HepG2 (cell line): Measurements from ENCODE around the gene TTBK1. TPM values are rescaled to one million over a fixed set of nuclear protein-coding genes. Genes with fewer than 3 reads are reported as not detected.

Experiments used
- CAMTA2 ChIP-seq: sonication (generic); formaldehyde crosslinking; IDR thresholded peaks from 2 replicates; pipeline ENCODE4 v1.4.0; 2020; ENCODE audit warnings: mild to moderate bottlenecking, missing genetic modification reagents, borderline replicate concordance
- FOXJ3 ChIP-seq: sonication (generic); formaldehyde crosslinking; IDR thresholded peaks from 2 replicates; pipeline ENCODE4 v1.4.0; 2020; ENCODE audit warnings: missing genetic modification reagents, mild to moderate bottlenecking, borderline replicate concordance
- GMEB1 ChIP-seq: sonication (generic); formaldehyde crosslinking; IDR thresholded peaks from 2 replicates; pipeline ENCODE4 v1.5.1; 2020; ENCODE audit warnings: missing genetic modification reagents, mild to moderate bottlenecking, borderline replicate concordance
- KDM3A ChIP-seq: IDR thresholded peaks from 2 replicates; pipeline ENCODE4 v1.6.1; 2018; ENCODE audit warnings: low read depth, missing compliant biosample characterization
- PHF21A ChIP-seq: sonication (generic); formaldehyde crosslinking; IDR thresholded peaks from 2 replicates; pipeline ENCODE4 v1.5.0; 2020; ENCODE audit warnings: mild to moderate bottlenecking, missing genetic modification reagents
- SMAD3 ChIP-seq: sonication (generic); formaldehyde crosslinking; IDR thresholded peaks from 2 replicates; pipeline ENCODE4 v1.4.0; 2020; ENCODE audit warnings: missing genetic modification reagents
- TCF7 ChIP-seq: sonication (generic); IDR thresholded peaks from 2 replicates; pipeline ENCODE4 v1.6.1; 2016; ENCODE audit warnings: antibody characterized with exemption, low read depth
- ZFP90 ChIP-seq: sonication (generic); formaldehyde crosslinking; IDR thresholded peaks from 2 replicates; pipeline ENCODE4 v1.8.0; 2022; ENCODE audit warnings: missing genetic modification reagents, mild to moderate bottlenecking, inconsistent platforms, borderline replicate concordance
- ZNF232 ChIP-seq: sonication (generic); formaldehyde crosslinking; IDR thresholded peaks from 2 replicates; pipeline ENCODE4 v1.4.0; 2020; ENCODE audit warnings: missing genetic modification reagents, borderline replicate concordance
- ZNF33A ChIP-seq: sonication (generic); formaldehyde crosslinking; IDR thresholded peaks from 2 replicates; pipeline ENCODE4 v1.5.1; 2020; ENCODE audit warnings: missing genetic modification reagents, mild to moderate bottlenecking, moderate library complexity, borderline replicate concordance
- ZNF503 ChIP-seq: sonication (generic); formaldehyde crosslinking; IDR thresholded peaks from 2 replicates; pipeline ENCODE4 v1.4.0; 2020; ENCODE audit warnings: missing genetic modification reagents
- ZNF550 ChIP-seq: sonication (generic); formaldehyde crosslinking; IDR thresholded peaks from 2 replicates; pipeline ENCODE4 v1.4.0; 2020; ENCODE audit warnings: mild to moderate bottlenecking, missing genetic modification reagents, borderline replicate concordance
- ZNF576 ChIP-seq: sonication (generic); formaldehyde crosslinking; IDR thresholded peaks from 2 replicates; pipeline ENCODE4 v1.4.0; 2020; ENCODE audit warnings: mild to moderate bottlenecking, missing genetic modification reagents
- ZNF724P ChIP-seq: sonication (generic); formaldehyde crosslinking; IDR thresholded peaks from 2 replicates; pipeline ENCODE4 v1.8.0; 2022; ENCODE audit warnings: missing genetic modification reagents, borderline replicate concordance
- ZNF749 ChIP-seq: sonication (generic); formaldehyde crosslinking; IDR thresholded peaks from 2 replicates; pipeline ENCODE4 v1.8.0; 2022; ENCODE audit warnings: mild to moderate bottlenecking, missing genetic modification reagents, moderate library complexity, borderline replicate concordance
- polyA plus RNA-seq, 8 experiments: library from polyadenylated mRNA; depleted of rRNA in 3 of 8; stranded (reverse) in 7 of 8; unstranded in 1 of 8; fragments of >200 nt; fragmentation: Illumina TruSeq in 4 of 8; extraction: Trizol in 4 of 8; gene quantifications; 2 replicates each; pipeline versions ENCODE4 v1.2.1 to v1.2.3, GENCODE V29; 2011 to 2016; ENCODE audit warnings: low read depth in 4 of 8, missing spikeins in 1 of 8, mixed read lengths in 1 of 8; ENCODE audit not compliant: insufficient read depth in 1 of 8
- total RNA-seq, 5 experiments: library from RNA; depleted of rRNA; stranded (reverse); fragments of >200 nt; fragmentation: Illumina TruSeq; extraction: Trizol; gene quantifications; 2 replicates each; pipeline ENCODE4 v1.2.3, GENCODE V29; 2016; ENCODE audit warnings: low read depth in 1 of 5
- TF ChIP-seq, protein P1 (sequence below): sonication (generic); formaldehyde crosslinking; IDR thresholded peaks from 2 replicates; pipeline ENCODE4 v1.5.0; 2020; ENCODE audit warnings: mild to moderate bottlenecking, missing genetic modification reagents, borderline replicate concordance
- TF ChIP-seq, protein P2 (sequence below): IDR thresholded peaks from 2 replicates; pipeline ENCODE4 v1.6.1; 2016; ENCODE audit warnings: missing compliant biosample characterization, missing genetic modification reagents, borderline replicate concordance

The TTBK1 gene
- total and polyA plus RNA-seq, 2 of the 13 experiments (the other 11 are each of a cell fraction or from before 2014, with no cell fraction given), result 0.24 to 0.33 TPM

- no peak for TF ChIP-seq ZNF550 (CRISPR knock-in tag)
- peak; percentile 92 for TF ChIP-seq ZNF749 (CRISPR knock-in tag)
- TF ChIP-seq, protein P1, sequence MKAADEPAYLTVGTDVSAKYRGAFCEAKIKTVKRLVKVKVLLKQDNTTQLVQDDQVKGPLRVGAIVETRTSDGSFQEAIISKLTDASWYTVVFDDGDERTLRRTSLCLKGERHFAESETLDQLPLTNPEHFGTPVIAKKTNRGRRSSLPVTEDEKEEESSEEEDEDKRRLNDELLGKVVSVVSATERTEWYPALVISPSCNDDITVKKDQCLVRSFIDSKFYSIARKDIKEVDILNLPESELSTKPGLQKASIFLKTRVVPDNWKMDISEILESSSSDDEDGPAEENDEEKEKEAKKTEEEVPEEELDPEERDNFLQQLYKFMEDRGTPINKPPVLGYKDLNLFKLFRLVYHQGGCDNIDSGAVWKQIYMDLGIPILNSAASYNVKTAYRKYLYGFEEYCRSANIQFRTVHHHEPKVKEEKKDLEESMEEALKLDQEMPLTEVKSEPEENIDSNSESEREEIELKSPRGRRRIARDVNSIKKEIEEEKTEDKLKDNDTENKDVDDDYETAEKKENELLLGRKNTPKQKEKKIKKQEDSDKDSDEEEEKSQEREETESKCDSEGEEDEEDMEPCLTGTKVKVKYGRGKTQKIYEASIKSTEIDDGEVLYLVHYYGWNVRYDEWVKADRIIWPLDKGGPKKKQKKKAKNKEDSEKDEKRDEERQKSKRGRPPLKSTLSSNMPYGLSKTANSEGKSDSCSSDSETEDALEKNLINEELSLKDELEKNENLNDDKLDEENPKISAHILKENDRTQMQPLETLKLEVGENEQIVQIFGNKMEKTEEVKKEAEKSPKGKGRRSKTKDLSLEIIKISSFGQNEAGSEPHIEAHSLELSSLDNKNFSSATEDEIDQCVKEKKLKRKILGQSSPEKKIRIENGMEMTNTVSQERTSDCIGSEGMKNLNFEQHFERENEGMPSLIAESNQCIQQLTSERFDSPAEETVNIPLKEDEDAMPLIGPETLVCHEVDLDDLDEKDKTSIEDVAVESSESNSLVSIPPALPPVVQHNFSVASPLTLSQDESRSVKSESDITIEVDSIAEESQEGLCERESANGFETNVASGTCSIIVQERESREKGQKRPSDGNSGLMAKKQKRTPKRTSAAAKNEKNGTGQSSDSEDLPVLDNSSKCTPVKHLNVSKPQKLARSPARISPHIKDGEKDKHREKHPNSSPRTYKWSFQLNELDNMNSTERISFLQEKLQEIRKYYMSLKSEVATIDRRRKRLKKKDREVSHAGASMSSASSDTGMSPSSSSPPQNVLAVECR, result peak; percentile 70
- no peak for TF ChIP-seq GMEB1 (CRISPR knock-in tag)
- TF ChIP-seq FOXJ3 (CRISPR knock-in tag), result no peak
- TF ChIP-seq PHF21A (CRISPR knock-in tag), result peak; percentile 85; the same call in 1 of the 2 replicates
- no peak; the same call in 1 of the 2 replicates for TF ChIP-seq ZFP90 (CRISPR knock-in tag)
- TF ChIP-seq ZNF724P, result peak; percentile 62; the same call in 1 of the 2 replicates
- TF ChIP-seq CAMTA2 (CRISPR knock-in tag), result peak; percentile 66; the same call in 1 of the 2 replicates
- no peak; the same call in 1 of the 2 replicates for TF ChIP-seq ZNF232 (CRISPR knock-in tag)
- 0 out of 2 replicates have a peak, but pooled peaks have one; percentile 48 for TF ChIP-seq SMAD3
- TF ChIP-seq KDM3A (CRISPR knock-in tag), result peak; percentile 79; the same call in 1 of the 2 replicates
- 0 out of 2 replicates have a peak, but pooled peaks have one; percentile 32 for TF ChIP-seq ZNF576
- TF ChIP-seq, protein P2, sequence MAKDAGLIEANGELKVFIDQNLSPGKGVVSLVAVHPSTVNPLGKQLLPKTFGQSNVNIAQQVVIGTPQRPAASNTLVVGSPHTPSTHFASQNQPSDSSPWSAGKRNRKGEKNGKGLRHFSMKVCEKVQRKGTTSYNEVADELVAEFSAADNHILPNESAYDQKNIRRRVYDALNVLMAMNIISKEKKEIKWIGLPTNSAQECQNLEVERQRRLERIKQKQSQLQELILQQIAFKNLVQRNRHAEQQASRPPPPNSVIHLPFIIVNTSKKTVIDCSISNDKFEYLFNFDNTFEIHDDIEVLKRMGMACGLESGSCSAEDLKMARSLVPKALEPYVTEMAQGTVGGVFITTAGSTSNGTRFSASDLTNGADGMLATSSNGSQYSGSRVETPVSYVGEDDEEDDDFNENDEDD (CRISPR knock-in tag), result peak; percentile 41; the same call in 1 of the 2 replicates
- TF ChIP-seq ZNF503 (CRISPR knock-in tag), result no peak
- TF ChIP-seq TCF7, result no peak
- TF ChIP-seq ZNF33A, result no peak
These were observed 31.8 kb downstream of the TTBK1 start (continued) for GRCh38 chr6:43274916-43275597.
